Panc1 (cell line): ENCODE results near the gene HS1BP3. TPM values are rescaled to one million over a fixed set of nuclear protein-coding genes. Genes with fewer than 3 reads are reported as not detected.

Source experiments
- ATAC-seq: fragments of 200-7000 bp; cut with Tn5 transposase; 2 replicates; pipeline ENCODE4 v1.9.1; 2020; ENCODE audit warnings: mild to moderate bottlenecking, moderate library complexity
- BruUV-seq: library from RNA; stranded (reverse); fragments of 400-500 nt; replicated peaks from 2 replicates; lab custom pipeline; 2021; lab: Mats Ljungman, UMichigan
- CTCF ChIA-PET: fragments of 300-600 bp; sonication (Branson Sonifier 250); formaldehyde crosslinking; loops from one replicate; lab custom pipeline; 2022; ENCODE audit warnings: antibody characterized with exemption; lab: Charles Lee
- POLR2A ChIA-PET: fragments of 300-600 bp; sonication (Branson Sonifier 250); formaldehyde crosslinking; loops from one replicate; lab custom pipeline; 2022; ENCODE audit warnings: antibody characterized with exemption; lab: Charles Lee
- DNase-seq: peaks from one replicate; pipeline ENCODE4 v3.0.0-alpha.2; 2010; ENCODE audit warnings: low read depth, low spot score
- H3K27ac ChIP-seq: 2 replicates; pipeline ENCODE4 v1.5.1; 2011; ENCODE audit warnings: mild to moderate bottlenecking, low read length, inconsistent platforms
- H3K27me3 ChIP-seq: fragments of 200-500 bp; sonication (Bioruptor generic); 2 replicates; pipeline ENCODE4 v1.6.0; 2014; ENCODE audit warnings: low read length, inconsistent platforms; ENCODE audit not compliant: control insufficient read depth, insufficient read depth
- H3K36me3 ChIP-seq: fragments of 200-500 bp; sonication (Bioruptor generic); 2 replicates; pipeline ENCODE4 v1.5.1; 2014; ENCODE audit warnings: inconsistent platforms, mild to moderate bottlenecking, low read length, moderate library complexity; ENCODE audit not compliant: control insufficient read depth, insufficient read depth
- H3K4me1 ChIP-seq: 2 replicates; pipeline ENCODE4 v1.5.1; 2011; ENCODE audit warnings: inconsistent platforms, mild to moderate bottlenecking, low read length, moderate library complexity; ENCODE audit not compliant: control insufficient read depth, insufficient read depth
- H3K4me3 ChIP-seq, 2 experiments: 2 replicates each; pipeline ENCODE4 v1.5.1; 2011 to 2012; ENCODE audit warnings: low read depth in 2 of 2, low read length in 2 of 2, mild to moderate bottlenecking in 2 of 2, inconsistent platforms in 1 of 2, moderate library complexity in 1 of 2
- H3K9me3 ChIP-seq: fragments of 200-500 bp; sonication (Bioruptor generic); 2 replicates; pipeline ENCODE4 v1.5.1; 2014; ENCODE audit warnings: low read depth, mild to moderate bottlenecking, inconsistent platforms, low read length, moderate library complexity; ENCODE audit not compliant: control insufficient read depth, insufficient read depth
- CTCF ChIP-seq: fragments of 450-650 bp; IDR thresholded peaks from 2 replicates; pipeline ENCODE4 v1.5.1; 2017; ENCODE audit warnings: mild to moderate bottlenecking
- POLR2AphosphoS5 ChIP-seq: IDR thresholded peaks from 2 replicates; pipeline ENCODE4 v1.6.1; 2012; ENCODE audit warnings: mild to moderate bottlenecking, low read depth, low read length, moderate library complexity
- REST ChIP-seq, 2 experiments: IDR thresholded peaks; 2 replicates each; pipeline ENCODE4 v1.6.1; 2011 to 2012; ENCODE audit warnings: low read depth in 2 of 2, control low read depth in 1 of 2, low read length in 1 of 2, mild to moderate bottlenecking in 1 of 2, moderate library complexity in 1 of 2; ENCODE audit not compliant: insufficient read depth in 1 of 2
- SIN3A ChIP-seq: IDR thresholded peaks from 2 replicates; pipeline ENCODE4 v1.6.1; 2012; ENCODE audit warnings: low read depth, mild to moderate bottlenecking, low read length, moderate library complexity, borderline replicate concordance; ENCODE audit not compliant: insufficient read depth
- TCF7L2 ChIP-seq: IDR thresholded peaks from 2 replicates; pipeline ENCODE4 v1.6.1; 2011; ENCODE audit warnings: mild to moderate bottlenecking, low read depth, low read length, inconsistent platforms
- in situ Hi-C: cut with HindIII; loops from 2 replicates; pipeline ENCODE4 v1.10.0; 2016; ENCODE audit warnings: low sequenced_read_pairs, low pct_unique_long_range_greater_than_20kb
- intact Hi-C: fragments of 100-400 bp; cut with micrococcal nuclease; formaldehyde crosslinking; loops from one replicate; pipeline ENCODE4 v1.10.0; 2022; ENCODE audit not compliant: unreplicated experiment
- total RNA-seq: library from RNA; stranded (reverse); gene quantifications from one replicate; pipeline ENCODE4 v1.2.1, GENCODE V29; 2021; ENCODE audit not compliant: unreplicated experiment

The HS1BP3 gene
- total RNA-seq, 1 experiment from 2014 or later, result 46.1 TPM

GRCh38 chr2:20623241-20623640 lies 27.7 kb downstream of the HS1BP3 start:
- in situ Hi-C loops, result no loop called here
- ChIA-PET CTCF (no interaction called here), POLR2A (no interaction called here)
- ATAC-seq, result no peak
- H3K27ac ChIP-seq, result no peak overlapping the region
- no TSS peak for BruUV-seq
- peaks cover 2% of the 10 kb centered on the region; the same call in 1 of the 2 replicates for H3K4me1 ChIP-seq
- DNase-seq, result no peak
- H3K9me3 ChIP-seq, result no peaks in the 10 kb centered on the region
- H3K27me3 ChIP-seq, result no peaks in the 10 kb centered on the region
- TF ChIP-seq SIN3A, result no peak
- no peak for TF ChIP-seq POLR2AphosphoS5
- TF ChIP-seq CTCF, result no peak
- no peak for TF ChIP-seq TCF7L2
- TF ChIP-seq REST (IDR thresholded peaks at IDR 0.05; ENCODE audit: insufficient read depth in 1 of 2, low read depth in 2 of 2, low read length in 1 of 2), result no peak
- intact Hi-C loops, result no loop called here
- H3K36me3 ChIP-seq, result no peaks in the 10 kb centered on the region; the same call in none of the 2 replicates
- no peak overlapping the region for H3K4me3 ChIP-seq

- Histone ChIP-seq H3K4me3 (no peak overlapping the region), H3K4me1 (peaks cover 7% of the 10 kb centered on the region), H3K9me3 (no peaks in the 10 kb centered on the region), H3K27ac (no peak overlapping the region), H3K36me3 (no peaks in the 10 kb centered on the region; the same call in none of the 2 replicates), H3K27me3 (no peaks in the 10 kb centered on the region)
- DNase-seq (no peak), ATAC-seq (no peak)
- BruUV-seq, result no TSS peak
- intact Hi-C loops, result no loop called here
- POLR2A ChIA-PET, result no interaction called here
- CTCF ChIA-PET, result no interaction called here
- in situ Hi-C loops, result no loop called here
- no peak for TF ChIP-seq REST (IDR thresholded peaks at IDR 0.05; ENCODE audit: insufficient read depth in 1 of 2, low read depth in 2 of 2, low read length in 1 of 2)
- no peak for TF ChIP-seq CTCF
- TF ChIP-seq POLR2AphosphoS5, result no peak
- no peak for TF ChIP-seq SIN3A
- no peak for TF ChIP-seq TCF7L2
Observed at GRCh38 chr2:20622731-20623130, 28.2 kb downstream of the HS1BP3 start.
